Cardiac fibroblast (primary cell): ENCODE results near the gene MED23.

Experiments
- DNase-seq, 2 donors: peaks; one replicate each; pipeline versions ENCODE4 v3.0.0 to v3.0.0-alpha.2; 2010; ENCODE audit warnings: low read depth in 2 of 2
- H3K4me3 ChIP-seq, 2 donors: replicated peaks in 1 of 2; 1 replicate in 1 of 2; 2 replicates in 1 of 2; pipeline ENCODE4 v1.5.1; 2011; ENCODE audit warnings: low read depth in 2 of 2, low read length in 2 of 2, mild to moderate bottlenecking in 2 of 2, moderate library complexity in 1 of 2
- TF ChIP-seq, protein P1 (sequence below): IDR thresholded peaks from one replicate; pipeline ENCODE4 v1.5.1; 2011; ENCODE audit warnings: low read depth, mild to moderate bottlenecking, low read length, inconsistent platforms

Gene MED23

DNA sequence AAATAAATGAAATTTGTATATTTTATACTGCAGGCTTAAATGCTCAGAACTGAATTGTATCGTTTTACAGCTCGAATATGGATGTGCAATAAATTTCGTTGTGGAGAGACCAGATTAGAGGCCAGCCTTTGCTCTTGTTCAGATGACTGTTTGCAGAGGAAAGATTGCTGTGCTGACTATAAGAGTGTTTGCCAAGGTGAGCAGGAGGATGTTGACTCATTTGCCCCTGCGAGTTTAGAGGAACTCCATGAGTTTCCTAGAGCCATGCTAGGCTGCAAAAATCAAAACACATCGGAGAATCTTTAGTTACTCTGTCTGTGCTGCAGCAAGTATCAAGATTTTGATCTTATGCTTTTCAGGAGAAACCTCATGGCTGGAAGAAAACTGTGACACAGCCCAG lies 24.4 kb upstream of the MED23 start:
- H3K4me3 ChIP-seq = no peak overlapping the region
- TF ChIP-seq, protein P1, sequence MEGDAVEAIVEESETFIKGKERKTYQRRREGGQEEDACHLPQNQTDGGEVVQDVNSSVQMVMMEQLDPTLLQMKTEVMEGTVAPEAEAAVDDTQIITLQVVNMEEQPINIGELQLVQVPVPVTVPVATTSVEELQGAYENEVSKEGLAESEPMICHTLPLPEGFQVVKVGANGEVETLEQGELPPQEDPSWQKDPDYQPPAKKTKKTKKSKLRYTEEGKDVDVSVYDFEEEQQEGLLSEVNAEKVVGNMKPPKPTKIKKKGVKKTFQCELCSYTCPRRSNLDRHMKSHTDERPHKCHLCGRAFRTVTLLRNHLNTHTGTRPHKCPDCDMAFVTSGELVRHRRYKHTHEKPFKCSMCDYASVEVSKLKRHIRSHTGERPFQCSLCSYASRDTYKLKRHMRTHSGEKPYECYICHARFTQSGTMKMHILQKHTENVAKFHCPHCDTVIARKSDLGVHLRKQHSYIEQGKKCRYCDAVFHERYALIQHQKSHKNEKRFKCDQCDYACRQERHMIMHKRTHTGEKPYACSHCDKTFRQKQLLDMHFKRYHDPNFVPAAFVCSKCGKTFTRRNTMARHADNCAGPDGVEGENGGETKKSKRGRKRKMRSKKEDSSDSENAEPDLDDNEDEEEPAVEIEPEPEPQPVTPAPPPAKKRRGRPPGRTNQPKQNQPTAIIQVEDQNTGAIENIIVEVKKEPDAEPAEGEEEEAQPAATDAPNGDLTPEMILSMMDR = no peak
- peak in 1 of 2 donors; percentile 38 for DNase-seq

DNA sequence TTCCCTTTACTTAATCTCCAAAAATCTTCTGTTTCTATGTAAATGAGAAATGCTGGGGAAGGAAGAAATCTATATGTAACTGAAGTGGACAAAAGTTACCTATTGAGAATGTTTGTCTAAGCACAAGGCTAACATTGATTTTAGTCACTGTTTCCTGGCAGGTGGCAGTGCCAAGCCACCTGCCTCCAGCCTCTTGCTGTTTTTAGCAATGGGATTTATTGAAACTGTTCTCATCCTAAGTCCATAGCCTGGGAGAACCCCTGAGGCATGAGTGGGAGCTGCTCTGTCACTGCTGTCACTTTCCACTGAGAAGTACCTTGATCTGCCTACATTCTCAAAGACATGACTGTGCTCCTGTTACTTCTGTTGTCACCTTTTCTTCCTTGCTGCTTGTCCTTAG lies 23.7 kb upstream of the MED23 start:
- TF ChIP-seq, protein P1 = no peak
- DNase-seq = no peak
- no peak overlapping the region for H3K4me3 ChIP-seq

DNA sequence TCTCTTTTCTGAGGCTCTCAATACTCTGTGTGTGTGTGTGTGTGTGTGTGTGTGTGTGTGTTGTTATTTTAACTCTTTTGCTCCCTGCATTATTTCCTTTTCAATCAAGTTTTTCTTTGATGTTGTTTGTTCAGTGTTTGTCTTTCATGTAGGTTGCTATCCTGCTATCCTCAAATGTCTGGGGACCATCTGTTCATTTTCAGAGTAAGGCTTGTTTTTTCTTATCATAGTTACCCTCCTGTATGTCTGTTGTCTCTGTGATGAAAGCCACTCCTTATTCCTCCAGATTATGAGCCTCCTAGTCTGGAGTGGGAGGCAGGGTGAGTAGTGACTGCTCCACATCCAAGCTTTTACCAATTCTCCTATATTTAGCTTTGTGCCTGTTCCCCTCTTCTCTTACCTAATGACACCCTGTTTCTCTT lies 18.2 kb upstream of the MED23 start:
- TF ChIP-seq, protein P1 = no peak
- DNase-seq = no peak
- no peak overlapping the region for H3K4me3 ChIP-seq

DNA sequence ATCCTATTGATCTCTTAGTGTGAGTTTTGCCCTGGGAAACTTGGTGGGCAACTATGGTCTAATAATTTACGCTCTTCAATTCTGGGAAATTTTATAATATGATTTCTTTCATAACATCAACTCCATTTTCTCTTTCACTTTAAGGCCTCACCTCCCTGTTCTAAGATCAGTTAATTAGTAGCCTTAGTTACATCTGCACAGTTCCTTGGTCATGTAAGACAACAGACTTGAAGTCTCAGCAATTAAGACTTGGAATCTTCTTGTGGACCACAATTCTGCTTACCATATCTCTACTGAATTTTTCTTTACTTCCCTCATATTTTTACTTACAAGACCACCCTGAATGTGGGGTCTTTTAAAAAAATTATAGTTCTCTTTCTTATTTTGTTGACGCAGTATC lies 17.8 kb upstream of the MED23 start:
- DNase-seq = no peak
- no peak overlapping the region for H3K4me3 ChIP-seq
- TF ChIP-seq, protein P1 = no peak

DNA sequence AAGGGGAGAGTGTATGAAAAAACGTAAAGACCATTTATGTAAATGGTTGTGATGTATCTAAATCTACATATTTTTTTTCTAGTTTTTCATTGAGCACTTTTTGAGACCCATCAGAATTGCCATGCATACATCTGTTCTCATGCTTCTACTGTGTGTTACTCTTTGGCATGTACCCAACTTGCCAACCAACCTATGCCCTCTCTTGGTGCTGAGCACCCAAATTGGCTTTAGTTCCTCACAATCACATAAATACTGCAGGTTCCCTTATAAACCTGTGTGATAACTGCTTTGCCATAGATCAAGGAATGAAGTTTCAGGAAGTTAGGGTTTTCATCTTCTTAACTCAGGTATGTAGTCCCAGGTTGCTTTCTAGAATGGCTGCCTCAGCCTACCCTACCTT lies 16.9 kb upstream of the MED23 start:
- no peak overlapping the region for H3K4me3 ChIP-seq
- no peak for DNase-seq
- TF ChIP-seq, protein P1 = no peak

DNA sequence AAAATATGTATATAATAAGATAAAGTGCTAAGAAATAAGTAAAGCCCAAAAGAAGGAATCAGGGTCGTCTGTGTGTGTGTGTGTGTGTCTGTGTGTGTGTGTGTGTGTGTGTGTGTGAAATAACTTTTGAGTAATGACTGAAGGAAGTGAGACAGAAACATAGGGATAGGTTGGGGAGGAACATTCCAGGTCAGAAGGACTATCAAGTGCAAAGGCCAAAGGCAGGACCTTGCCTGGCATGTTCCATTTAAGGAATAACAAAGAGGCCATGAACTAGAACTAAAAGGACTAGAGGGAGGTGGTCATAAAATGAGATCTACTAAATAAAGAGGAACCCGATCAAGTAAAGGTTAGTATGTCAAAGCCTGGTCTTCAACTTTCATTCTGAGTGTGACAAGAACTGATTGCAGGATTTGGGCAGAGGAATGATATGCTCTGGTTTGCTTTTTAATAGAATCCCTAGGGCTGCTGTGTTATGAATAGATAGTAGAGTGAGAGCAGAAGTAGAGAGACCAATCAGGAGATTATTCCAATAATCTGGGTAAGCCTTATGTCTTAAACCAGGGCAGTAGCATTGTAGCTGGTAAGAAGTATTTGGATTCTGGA lies 15.9 kb upstream of the MED23 start:
- H3K4me3 ChIP-seq = no peak overlapping the region
- DNase-seq = no peak

More for the DNA sequence above, 15.9 kb upstream of the MED23 start:
- TF ChIP-seq, protein P1 = no peak
